H9 (cell line): ENCODE results near the gene OTUD4. TPM values are rescaled to one million over a fixed set of nuclear protein-coding genes. Genes with fewer than 3 reads are reported as not detected.
"Not testable (repeated sequence)": the region's sequence is repeated elsewhere in the genome, so short reads cannot be mapped to it uniquely, and the experiment has no call there.

Experiments
- DNase-seq: peaks from one replicate; pipeline ENCODE4 v3.0.0-alpha.2; 2017
- H2AFZ ChIP-seq: one replicate; pipeline ENCODE4 v1.6.1; 2013; ENCODE audit warnings: mild to moderate bottlenecking, low read length, control low read depth, moderate library complexity
- H2AK5ac ChIP-seq: 2 replicates; pipeline ENCODE4 v1.6.1; 2013; ENCODE audit warnings: low read length, control low read depth, mixed read lengths; ENCODE audit not compliant: insufficient read length
- H2BK120ac ChIP-seq: one replicate; pipeline ENCODE4 v1.6.1; 2013; ENCODE audit warnings: low read depth, mild to moderate bottlenecking, low read length, control low read depth, inconsistent platforms; ENCODE audit not compliant: poor library complexity, severe bottlenecking
- H2BK12ac ChIP-seq: 2 replicates; pipeline ENCODE4 v1.6.1; 2013; ENCODE audit warnings: low read length, control low read depth, mixed read lengths, low read depth; ENCODE audit not compliant: insufficient read length
- H2BK15ac ChIP-seq: 2 replicates; pipeline ENCODE4 v1.6.1; 2013; ENCODE audit warnings: low read depth, low read length, control low read depth
- H2BK20ac ChIP-seq: one replicate; pipeline ENCODE4 v1.6.1; 2013; ENCODE audit warnings: low read depth, mild to moderate bottlenecking, low read length, control low read depth, inconsistent platforms; ENCODE audit not compliant: poor library complexity, severe bottlenecking
- H2BK5ac ChIP-seq: 2 replicates; pipeline ENCODE4 v1.6.1; 2013; ENCODE audit warnings: low read length, control low read depth, mixed read lengths; ENCODE audit not compliant: insufficient read length
- H3K14ac ChIP-seq: 2 replicates; pipeline ENCODE4 v1.6.1; 2013; ENCODE audit warnings: low read length, control low read depth; ENCODE audit not compliant: insufficient read depth
- H3K18ac ChIP-seq: 2 replicates; pipeline ENCODE4 v1.6.1; 2013; ENCODE audit warnings: low read depth, mild to moderate bottlenecking, mixed read lengths, low read length, control low read depth; ENCODE audit not compliant: insufficient read length
- H3K23ac ChIP-seq: 2 replicates; pipeline ENCODE4 v1.6.1; 2013; ENCODE audit warnings: low read length, control low read depth, mixed read lengths, low read depth; ENCODE audit not compliant: insufficient read length
- H3K23me2 ChIP-seq: 2 replicates; pipeline ENCODE4 v1.6.1; 2013; ENCODE audit warnings: low read depth, mild to moderate bottlenecking, mixed read lengths, low read length, control low read depth; ENCODE audit not compliant: insufficient read length, poor library complexity, severe bottlenecking
- H3K27ac ChIP-seq: 2 replicates; pipeline ENCODE4 v1.5.1; 2013; ENCODE audit warnings: low read length, control low read depth, mixed read lengths, low read depth; ENCODE audit not compliant: insufficient read length
- H3K27me3 ChIP-seq: 2 replicates; pipeline ENCODE4 v1.6.1; 2013; ENCODE audit warnings: low read length, control low read depth, inconsistent platforms; ENCODE audit not compliant: insufficient read depth
- H3K4ac ChIP-seq: 2 replicates; pipeline ENCODE4 v1.6.1; 2013; ENCODE audit warnings: low read depth, mild to moderate bottlenecking, control low read depth, inconsistent platforms, low read length, moderate library complexity
- H3K4me1 ChIP-seq: 2 replicates; pipeline ENCODE4 v1.6.1; 2013; ENCODE audit warnings: low read length, control low read depth, inconsistent platforms; ENCODE audit not compliant: insufficient read depth
- H3K4me2 ChIP-seq: 2 replicates; pipeline ENCODE4 v1.6.1; 2013; ENCODE audit warnings: low read length, control low read depth, mixed read lengths; ENCODE audit not compliant: insufficient read length, insufficient read depth
- H3K56ac ChIP-seq: 2 replicates; pipeline ENCODE4 v1.6.1; 2013; ENCODE audit warnings: low read depth, mild to moderate bottlenecking, mixed read lengths, low read length, control low read depth; ENCODE audit not compliant: insufficient read length
- H3K79me1 ChIP-seq: 2 replicates; pipeline ENCODE4 v1.6.1; 2013; ENCODE audit warnings: low read depth, mild to moderate bottlenecking, moderate library complexity, low read length, control low read depth, inconsistent platforms; ENCODE audit not compliant: insufficient read depth, poor library complexity, severe bottlenecking
- H3K79me2 ChIP-seq: 2 replicates; pipeline ENCODE4 v1.6.1; 2013; ENCODE audit warnings: low read length, control low read depth, inconsistent platforms; ENCODE audit not compliant: insufficient read depth
- H3K9ac ChIP-seq: 2 replicates; pipeline ENCODE4 v1.6.1; 2013; ENCODE audit warnings: low read length, control low read depth, mixed read lengths; ENCODE audit not compliant: insufficient read length; ENCODE audit errors: extremely low read depth
- H3K9me3 ChIP-seq: one replicate; pipeline ENCODE4 v1.6.1; 2013; ENCODE audit warnings: low read depth, low read length, inconsistent platforms; ENCODE audit not compliant: control insufficient read depth
- H3T11ph ChIP-seq: one replicate; pipeline ENCODE4 v1.6.1; 2013; ENCODE audit warnings: mild to moderate bottlenecking, low read length, control low read depth, inconsistent platforms
- H4K20me1 ChIP-seq: one replicate; pipeline ENCODE4 v1.6.1; 2013; ENCODE audit not compliant: control insufficient read depth, insufficient read length, insufficient read depth
- H4K5ac ChIP-seq: 2 replicates; pipeline ENCODE4 v1.6.1; 2013; ENCODE audit warnings: low read depth, mild to moderate bottlenecking, mixed read lengths, low read length, control low read depth; ENCODE audit not compliant: insufficient read length
- H4K8ac ChIP-seq: replicated peaks from 2 replicates; pipeline ENCODE4 v1.6.1; 2013; ENCODE audit warnings: low read length, control low read depth, mixed read lengths, low read depth; ENCODE audit not compliant: insufficient read length
- H4K91ac ChIP-seq: 2 replicates; pipeline ENCODE4 v1.6.1; 2013; ENCODE audit warnings: low read depth, mild to moderate bottlenecking, moderate library complexity, mixed read lengths, low read length, control low read depth; ENCODE audit not compliant: insufficient read length
- H3K27ac Mint-ChIP-seq, 3 experiments: 2 replicates in 2 of 3; 3 replicates in 1 of 3; pipeline ENCODE4 v1.8.0; 2020 to 2021; ENCODE audit warnings: mixed read lengths in 3 of 3, mild to moderate bottlenecking in 1 of 3, moderate library complexity in 1 of 3
- H3K27me3 Mint-ChIP-seq: 2 replicates; pipeline ENCODE4 v1.8.0; 2021; ENCODE audit warnings: low read depth, mild to moderate bottlenecking, moderate library complexity, mixed read lengths
- H3K36me3 Mint-ChIP-seq, 3 experiments: 2 replicates in 2 of 3; 3 replicates in 1 of 3; pipeline ENCODE4 v1.8.0; 2020 to 2021; ENCODE audit warnings: low read depth in 3 of 3, mixed read lengths in 3 of 3; ENCODE audit not compliant: insufficient read depth in 1 of 3
- H3K4me1 Mint-ChIP-seq, 2 experiments: 2 replicates each; pipeline ENCODE4 v1.8.0; 2020; ENCODE audit warnings: mixed read lengths in 2 of 2
- H3K4me3 Mint-ChIP-seq, 2 experiments: 2 replicates in 1 of 2; 3 replicates in 1 of 2; pipeline ENCODE4 v1.8.0; 2020 to 2021; ENCODE audit warnings: mild to moderate bottlenecking in 2 of 2, mixed read lengths in 2 of 2, moderate library complexity in 1 of 2
- H3K9me3 Mint-ChIP-seq, 2 experiments: 2 replicates in 1 of 2; 3 replicates in 1 of 2; pipeline ENCODE4 v1.8.0; 2020; ENCODE audit warnings: mild to moderate bottlenecking in 2 of 2, mixed read lengths in 2 of 2, moderate library complexity in 1 of 2
- WGBS: extraction: QIAGEN DNeasy Blood & Tissue Kit; methylation state at CpG from one replicate; pipeline ENCODE4 v1.1.7; 2013; ENCODE audit warnings: missing lambda C conversion rate, low lambda C conversion rate, mixed read lengths; ENCODE audit not compliant: insufficient read length; ENCODE audit errors: extremely low coverage; 5-methylcytosine and 5-hydroxymethylcytosine counted together
- total RNA-seq: library from RNA; stranded (reverse); gene quantifications from 2 replicates; pipeline ENCODE4 v1.2.1, GENCODE V29; 2021
- TF ChIP-seq, protein P1 (sequence below): fragments of 200-600 bp; sonication (generic); conservative IDR thresholded peaks from 3 replicates; pipeline ENCODE4 v1.8.0; 2021; ENCODE audit warnings: antibody characterized with exemption, mild to moderate bottlenecking

Gene OTUD4
- total RNA-seq, 1 experiment from 2014 or later: 59.0 TPM

DNA sequence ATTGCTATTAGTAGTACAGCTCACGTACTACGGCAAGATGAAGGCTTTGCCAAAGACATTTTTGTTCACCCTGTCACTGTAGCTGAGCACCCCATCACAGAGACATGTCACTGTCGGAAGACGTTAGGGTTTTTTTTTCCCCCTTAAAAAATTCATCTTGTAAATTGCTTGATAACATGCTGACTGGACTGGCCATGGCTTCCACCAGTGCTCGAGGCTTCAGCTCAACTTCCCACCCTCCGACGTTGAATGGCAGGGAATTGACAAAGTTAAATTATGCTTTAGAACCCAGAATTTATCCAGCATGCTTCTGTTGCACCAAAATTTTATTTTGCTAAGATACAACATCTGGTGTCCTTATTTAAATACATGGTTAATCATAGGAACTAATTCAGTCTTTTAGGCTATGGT is 707 bp upstream of the OTUD4 start:
- H3K27me3 Mint-ChIP-seq: no peaks in the 10 kb centered on the region
- Histone ChIP-seq H3K18ac (no peak overlapping the region), H2BK12ac (no peak overlapping the region), H3K4me2 (peak overlapping the region; percentile 78), H4K91ac (no peak overlapping the region), H2AFZ (no peak overlapping the region), H2BK5ac (no peak overlapping the region), H2BK120ac (no peak overlapping the region), H3K23ac (no peak overlapping the region), H3K56ac (no peak overlapping the region), H2BK20ac (no peak overlapping the region), H3K79me1 (no peaks in the 10 kb centered on the region), H3K9ac (peak overlapping the region; percentile 3), H3K9me3 (no peaks in the 10 kb centered on the region), H4K5ac (no peak overlapping the region), H3K23me2 (peaks cover 14% of the 10 kb centered on the region), H3T11ph (no peak overlapping the region), H3K14ac (no peak overlapping the region), H4K8ac (no peak overlapping the region), H3K4me1 (no peaks in the 10 kb centered on the region), H3K27ac (no peak overlapping the region), H3K79me2 (peaks cover 25% of the 10 kb centered on the region; the same call in 1 of the 2 replicates), H2AK5ac (no peak overlapping the region), H4K20me1 (no peaks in the 10 kb centered on the region), H3K4ac (no peak overlapping the region), H2BK15ac (no peak overlapping the region), H3K27me3 (no peaks in the 10 kb centered on the region)
- peak overlapping the region; percentile 85 to 94 for H3K4me3 Mint-ChIP-seq
- peaks cover 0 to 2% of the 10 kb centered on the region in 2 experiments; a peak in 1 of 5 replicates for H3K9me3 Mint-ChIP-seq
- peaks cover 23 to 24% of the 10 kb centered on the region in 2 experiments for H3K4me1 Mint-ChIP-seq
- no CpG with 5 or more reads among the region's 7 CpGs for WGBS
- peaks cover 0 to 3% (median 0%) of the 10 kb centered on the region in 3 experiments; a peak in 1 of 7 replicates for H3K36me3 Mint-ChIP-seq
- TF ChIP-seq, protein P1, sequence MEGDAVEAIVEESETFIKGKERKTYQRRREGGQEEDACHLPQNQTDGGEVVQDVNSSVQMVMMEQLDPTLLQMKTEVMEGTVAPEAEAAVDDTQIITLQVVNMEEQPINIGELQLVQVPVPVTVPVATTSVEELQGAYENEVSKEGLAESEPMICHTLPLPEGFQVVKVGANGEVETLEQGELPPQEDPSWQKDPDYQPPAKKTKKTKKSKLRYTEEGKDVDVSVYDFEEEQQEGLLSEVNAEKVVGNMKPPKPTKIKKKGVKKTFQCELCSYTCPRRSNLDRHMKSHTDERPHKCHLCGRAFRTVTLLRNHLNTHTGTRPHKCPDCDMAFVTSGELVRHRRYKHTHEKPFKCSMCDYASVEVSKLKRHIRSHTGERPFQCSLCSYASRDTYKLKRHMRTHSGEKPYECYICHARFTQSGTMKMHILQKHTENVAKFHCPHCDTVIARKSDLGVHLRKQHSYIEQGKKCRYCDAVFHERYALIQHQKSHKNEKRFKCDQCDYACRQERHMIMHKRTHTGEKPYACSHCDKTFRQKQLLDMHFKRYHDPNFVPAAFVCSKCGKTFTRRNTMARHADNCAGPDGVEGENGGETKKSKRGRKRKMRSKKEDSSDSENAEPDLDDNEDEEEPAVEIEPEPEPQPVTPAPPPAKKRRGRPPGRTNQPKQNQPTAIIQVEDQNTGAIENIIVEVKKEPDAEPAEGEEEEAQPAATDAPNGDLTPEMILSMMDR: no peak
- peak overlapping the region; percentile 87 to 97 (median 96) for H3K27ac Mint-ChIP-seq
- DNase-seq: no peak

DNA sequence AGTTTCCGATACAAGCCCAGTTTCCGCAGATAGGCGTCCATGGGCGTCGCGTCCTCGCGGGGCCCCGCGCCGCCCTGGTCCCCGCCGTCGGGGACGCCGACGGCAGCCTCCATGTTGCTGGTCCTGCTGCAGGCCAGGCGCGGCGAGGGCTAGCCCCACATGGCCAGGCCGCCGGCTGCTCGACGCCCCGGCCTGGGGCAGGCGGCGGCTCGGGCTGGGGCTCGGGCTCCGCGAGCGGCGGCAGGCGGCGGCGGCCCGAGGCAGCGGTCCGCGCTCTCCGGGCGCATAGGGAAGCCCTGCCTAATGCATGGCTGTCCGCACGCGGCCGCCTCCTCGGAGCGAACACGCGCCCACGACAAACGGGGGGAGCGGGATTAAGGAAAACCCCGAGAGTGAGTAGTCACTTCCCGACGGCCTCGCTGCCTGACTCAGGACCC is 510 bp downstream of the OTUD4 start:
- not testable (repeated sequence) for H2BK15ac ChIP-seq, H3K36me3 Mint-ChIP-seq, H2BK120ac ChIP-seq, H4K20me1 ChIP-seq, H3K9me3 Mint-ChIP-seq, H3K9me3 ChIP-seq, H3K27ac ChIP-seq, H3K4ac ChIP-seq, H3K18ac ChIP-seq, DNase-seq, H2BK5ac ChIP-seq, H2BK12ac ChIP-seq, H4K91ac ChIP-seq, H3K79me1 ChIP-seq, H3K23ac ChIP-seq, H2BK20ac ChIP-seq, H2AFZ ChIP-seq, H3T11ph ChIP-seq, H3K27me3 Mint-ChIP-seq, H2AK5ac ChIP-seq, H4K8ac ChIP-seq, H3K4me1 ChIP-seq, H3K56ac ChIP-seq, H3K27ac Mint-ChIP-seq, H4K5ac ChIP-seq, H3K27me3 ChIP-seq
- Histone ChIP-seq H3K14ac (peak overlapping the region; percentile 45; the same call in 1 of the 2 replicates), H3K79me2 (peaks cover 27% of the 10 kb centered on the region; the same call in 1 of the 2 replicates), H3K23me2 (peaks cover 14% of the 10 kb centered on the region), H3K4me2 (peak overlapping the region; percentile 86), H3K9ac (peak overlapping the region; percentile 62)
- WGBS: no CpG with 5 or more reads among the region's 57 CpGs
- Mint-ChIP-seq H3K4me1 (peaks cover 24 to 27% of the 10 kb centered on the region in 2 experiments), H3K4me3 (peak overlapping the region; percentile 94 to 97)
